ENCODE data around the gene POU5F2.

Gene POU5F2

GRCh38 chr5:93741136-93741811, at the start of gene POU5F2:
Gene POU5F2, minus strand, starts transcription at chr5:93741600. Its CDS starts 37 bp downstream, at chr5:93741563.
- no peak for DNase-seq (ENCODE audit: low read depth)

- no peak for DNase-seq (ENCODE audit: low read depth)
These were observed 49.0 kb upstream of the POU5F2 start for GRCh38 chr5:93790401-93790800.

GRCh38 chr5:93789173-93790067, 48.0 kb upstream of the POU5F2 start:
- no peak for DNase-seq (ENCODE audit: low read depth)

DNA sequence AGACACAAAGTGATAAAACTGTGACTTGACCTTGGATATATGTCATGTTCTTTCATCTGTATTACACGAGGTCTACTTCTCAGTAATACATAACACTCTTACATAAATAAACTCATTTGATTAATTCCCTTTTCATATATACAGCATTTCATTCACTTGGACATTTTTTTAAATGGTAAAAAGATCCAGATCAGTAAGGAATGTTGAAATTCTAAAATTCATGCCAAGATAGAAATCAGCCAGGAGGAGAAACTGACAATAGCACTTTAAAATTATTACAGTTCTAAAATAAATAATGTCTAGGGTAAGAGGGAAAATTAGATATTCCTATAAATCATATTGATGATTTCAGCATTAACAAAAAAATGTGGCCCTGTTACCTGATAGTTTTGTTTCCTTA, 46.2 kb upstream of the POU5F2 start:
- no peak for DNase-seq (ENCODE audit: low read depth)

DNA sequence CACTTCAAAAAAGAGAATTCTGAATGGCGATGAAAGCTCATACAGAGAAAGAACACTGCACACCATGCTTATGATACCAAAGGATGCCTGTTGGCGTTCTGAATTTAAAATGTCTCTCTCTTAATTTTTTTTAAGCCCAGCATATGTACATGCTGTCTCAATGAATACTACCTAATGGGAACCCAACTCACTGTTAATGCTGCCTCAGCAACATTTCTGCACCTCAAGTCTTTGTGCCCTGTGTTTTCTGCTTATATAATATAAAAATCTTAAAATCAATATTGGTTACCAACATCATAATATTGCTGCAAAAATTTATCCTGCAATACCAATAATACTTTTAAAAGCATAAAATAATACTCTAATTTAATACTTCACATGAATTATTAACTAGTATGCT, 44.1 kb upstream of the POU5F2 start:
- no peak for DNase-seq (ENCODE audit: low read depth)

DNA sequence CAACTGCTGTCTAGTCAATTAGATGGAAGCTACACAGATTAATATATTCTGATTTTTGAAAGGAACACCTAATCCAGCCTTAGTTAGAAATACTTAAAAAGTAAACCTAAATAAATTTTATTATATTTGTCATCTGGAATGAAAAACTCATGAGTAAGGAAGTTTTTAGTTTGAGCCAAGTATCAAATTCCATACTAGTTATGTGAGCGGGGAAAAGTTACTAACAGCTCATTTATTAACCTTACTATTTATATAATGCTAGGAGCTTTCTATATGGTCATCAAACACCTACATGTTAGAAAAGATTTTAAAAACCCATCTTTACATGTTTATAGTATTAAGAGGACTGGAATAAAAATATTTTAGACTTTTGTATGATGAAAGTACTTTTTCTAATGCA, 41.6 kb upstream of the POU5F2 start:
- DNase-seq (ENCODE audit: low read depth) = no peak

GRCh38 chr5:93777620-93778019, 36.2 kb upstream of the POU5F2 start:
- DNase-seq (ENCODE audit: low read depth) = no peak

GRCh38 chr5:93756372-93756771, 15.0 kb upstream of the POU5F2 start:
- DNase-seq (ENCODE audit: low read depth) = no peak

GRCh38 chr5:93755716-93756115, 14.3 kb upstream of the POU5F2 start:
- no peak for DNase-seq (ENCODE audit: low read depth)

DNA sequence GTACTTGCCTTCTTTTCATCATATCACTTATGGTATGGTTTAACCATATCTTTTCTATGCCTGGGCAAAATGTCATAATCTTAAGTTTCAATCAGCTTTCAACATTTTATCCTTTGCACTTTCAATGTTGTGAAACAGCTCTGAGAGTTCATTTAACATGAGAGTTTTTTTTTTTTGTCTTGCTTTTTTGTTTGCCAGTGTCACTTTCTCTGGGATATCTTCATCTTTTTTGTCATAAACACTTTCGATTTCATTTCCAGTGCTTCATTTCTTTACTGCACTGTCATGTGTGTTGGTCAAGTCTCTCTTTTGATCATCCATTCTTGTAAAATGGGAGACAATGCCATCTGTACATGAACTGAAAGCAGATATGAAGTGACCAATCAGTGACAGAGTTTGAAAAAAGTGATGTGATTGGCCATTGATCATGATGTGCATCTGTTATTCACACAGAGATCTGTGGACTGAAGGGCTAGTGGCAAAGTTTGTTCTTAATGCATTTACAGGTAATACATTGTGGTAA, 7.5 kb upstream of the POU5F2 start:
- no peak for DNase-seq (ENCODE audit: low read depth)

DNA sequence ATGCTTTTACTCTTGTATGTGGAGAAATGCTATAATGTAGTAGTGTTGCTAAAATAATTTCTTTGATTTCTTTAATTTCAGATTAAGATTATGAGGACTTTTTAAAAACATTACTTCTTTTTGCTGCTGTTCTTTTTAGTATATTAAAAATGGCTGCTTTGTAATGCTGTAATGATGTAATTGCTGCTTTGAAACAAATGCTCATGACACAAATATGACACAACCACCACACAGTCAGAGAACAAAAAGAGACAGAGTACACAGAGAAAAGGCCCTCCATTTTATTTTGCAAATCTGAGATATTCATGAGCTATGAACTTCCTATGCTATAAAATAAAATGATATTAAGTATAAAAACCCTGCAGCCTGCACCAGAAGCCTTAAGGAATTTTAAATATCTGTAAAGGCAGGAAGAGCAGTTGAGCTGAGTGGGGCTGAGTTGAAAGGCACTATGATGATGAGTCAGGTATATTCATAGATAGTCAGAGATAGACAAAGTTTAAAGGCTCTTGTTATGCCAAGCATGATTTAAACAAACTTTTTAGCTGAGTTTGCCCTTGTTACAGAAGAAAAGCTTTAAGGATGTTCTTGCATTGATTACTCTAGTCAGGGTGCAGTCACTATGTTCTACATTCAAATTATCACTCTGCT, 5.1 kb upstream of the POU5F2 start:
- no peak for DNase-seq (ENCODE audit: low read depth)

GRCh38 chr5:93736284-93736683, 5.1 kb downstream of the POU5F2 start:
- DNase-seq (ENCODE audit: low read depth) = no peak

GRCh38 chr5:93735378-93735777, 6.0 kb downstream of the POU5F2 start:
- no peak for DNase-seq (ENCODE audit: low read depth)

GRCh38 chr5:93731987-93732386, 9.4 kb downstream of the POU5F2 start:
- DNase-seq (ENCODE audit: low read depth) = no peak

DNA sequence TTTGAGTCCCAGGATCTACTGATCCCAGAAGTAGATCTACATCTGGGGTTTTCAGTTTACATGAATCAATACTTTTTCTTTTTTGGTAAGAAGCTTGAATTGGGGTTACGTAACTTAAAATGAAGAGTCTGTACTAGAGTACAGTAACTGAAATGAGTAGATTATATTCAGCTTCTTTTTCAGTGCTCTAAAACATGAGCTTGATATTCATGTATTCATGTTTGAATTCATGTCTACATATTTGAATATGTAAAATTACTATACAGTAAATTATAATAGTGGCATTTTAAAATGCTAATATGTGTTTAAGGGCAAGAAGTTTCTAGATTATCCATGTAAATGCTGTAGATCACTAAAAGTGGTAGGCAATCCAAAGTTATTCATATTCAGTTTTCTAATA, 14.8 kb downstream of the POU5F2 start:
- no peak for DNase-seq (ENCODE audit: low read depth)

- DNase-seq (ENCODE audit: low read depth) = no peak
These were observed 16.6 kb downstream of the POU5F2 start for GRCh38 chr5:93724791-93725190.

DNA sequence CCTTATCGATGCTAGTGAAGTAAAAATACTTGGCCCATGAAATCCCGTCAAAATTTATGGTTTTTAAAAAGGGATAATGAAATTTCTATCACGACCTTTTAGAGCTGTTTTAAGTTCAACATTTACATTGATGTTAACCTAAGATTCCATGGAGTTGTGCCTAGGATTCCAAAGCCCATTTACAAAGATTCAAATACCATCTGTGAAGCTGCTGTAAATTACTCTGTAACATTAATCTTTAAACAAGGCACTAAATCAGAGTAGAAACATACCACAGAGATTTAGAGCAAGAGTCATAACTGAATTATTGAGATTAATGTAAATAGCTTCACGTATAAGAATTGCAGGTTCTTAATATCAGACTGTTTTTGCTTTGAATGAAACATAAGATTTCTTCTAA, 17.7 kb downstream of the POU5F2 start:
- no peak for DNase-seq (ENCODE audit: low read depth)

GRCh38 chr5:93723005-93723404, 18.4 kb downstream of the POU5F2 start:
- no peak for DNase-seq (ENCODE audit: low read depth)

- DNase-seq (ENCODE audit: low read depth) = no peak
These were observed 18.8 kb downstream of the POU5F2 start for GRCh38 chr5:93722588-93722987.

- DNase-seq (ENCODE audit: low read depth) = no peak
These were observed 19.9 kb downstream of the POU5F2 start for GRCh38 chr5:93721511-93721910.

GRCh38 chr5:93721071-93721470, 20.3 kb downstream of the POU5F2 start:
- DNase-seq (ENCODE audit: low read depth) = no peak

- no peak for DNase-seq (ENCODE audit: low read depth)
These were observed 24.2 kb downstream of the POU5F2 start for GRCh38 chr5:93717162-93717561.

DNA sequence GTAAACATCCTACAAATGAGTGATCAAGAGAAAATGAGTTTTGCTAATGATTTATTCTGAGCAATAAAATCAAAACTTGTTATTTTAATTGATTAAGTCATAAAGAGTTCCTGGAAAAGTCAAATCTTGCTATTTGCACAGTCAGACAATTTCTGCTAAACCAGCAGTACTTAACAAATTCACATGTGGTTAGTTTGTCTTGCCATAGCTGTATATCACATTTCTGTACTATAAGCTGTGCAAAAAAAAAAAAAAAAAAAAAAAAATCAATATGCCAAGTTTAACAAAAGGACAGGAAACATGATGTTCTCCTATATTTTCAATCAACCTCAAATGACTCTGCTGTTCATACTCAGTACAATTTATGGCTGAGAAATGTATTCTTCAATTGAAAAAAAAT, 24.9 kb downstream of the POU5F2 start:
- no peak for DNase-seq (ENCODE audit: low read depth)

Measured in CMK (cell line).